ENCODE data around the gene APOBEC3C.

DNA sequence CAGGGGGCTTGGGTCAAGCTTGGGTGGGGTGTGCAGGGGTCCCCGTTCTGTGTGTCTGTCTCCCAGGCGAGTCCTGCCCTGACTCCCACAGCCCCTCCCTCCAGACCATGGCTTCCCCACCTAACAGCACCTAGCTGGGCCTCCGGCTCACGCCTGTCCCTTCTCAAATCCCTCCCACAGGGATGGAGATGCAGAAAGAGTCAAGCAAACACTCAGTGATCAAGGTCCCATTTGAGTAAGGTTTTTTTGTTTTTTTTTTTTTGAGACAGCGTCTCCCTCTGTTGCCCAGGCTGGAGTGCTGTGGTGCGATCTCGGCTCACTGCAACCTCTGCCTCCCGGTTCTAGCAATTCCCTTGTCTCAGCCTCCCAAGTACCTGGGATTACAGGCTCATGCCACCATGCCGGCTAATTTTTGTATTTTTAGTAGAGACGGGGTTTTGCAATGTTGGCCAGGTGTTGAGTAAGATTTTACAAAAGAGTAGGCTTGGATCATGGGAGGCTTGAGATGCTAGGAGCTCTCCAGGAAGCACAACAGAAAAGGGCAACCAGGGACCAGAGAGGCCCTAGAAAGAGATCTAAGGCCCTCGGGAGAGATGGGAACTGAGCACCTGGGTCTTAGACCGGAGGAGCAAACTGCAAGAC lies 12.6 kb downstream of the APOBEC3C start:
- TF ChIP-seq, protein P1, sequence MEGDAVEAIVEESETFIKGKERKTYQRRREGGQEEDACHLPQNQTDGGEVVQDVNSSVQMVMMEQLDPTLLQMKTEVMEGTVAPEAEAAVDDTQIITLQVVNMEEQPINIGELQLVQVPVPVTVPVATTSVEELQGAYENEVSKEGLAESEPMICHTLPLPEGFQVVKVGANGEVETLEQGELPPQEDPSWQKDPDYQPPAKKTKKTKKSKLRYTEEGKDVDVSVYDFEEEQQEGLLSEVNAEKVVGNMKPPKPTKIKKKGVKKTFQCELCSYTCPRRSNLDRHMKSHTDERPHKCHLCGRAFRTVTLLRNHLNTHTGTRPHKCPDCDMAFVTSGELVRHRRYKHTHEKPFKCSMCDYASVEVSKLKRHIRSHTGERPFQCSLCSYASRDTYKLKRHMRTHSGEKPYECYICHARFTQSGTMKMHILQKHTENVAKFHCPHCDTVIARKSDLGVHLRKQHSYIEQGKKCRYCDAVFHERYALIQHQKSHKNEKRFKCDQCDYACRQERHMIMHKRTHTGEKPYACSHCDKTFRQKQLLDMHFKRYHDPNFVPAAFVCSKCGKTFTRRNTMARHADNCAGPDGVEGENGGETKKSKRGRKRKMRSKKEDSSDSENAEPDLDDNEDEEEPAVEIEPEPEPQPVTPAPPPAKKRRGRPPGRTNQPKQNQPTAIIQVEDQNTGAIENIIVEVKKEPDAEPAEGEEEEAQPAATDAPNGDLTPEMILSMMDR (IDR thresholded peaks at IDR 0.05), result no peak
- no peak for TF ChIP-seq POLR2A (IDR thresholded peaks at IDR 0.05)

All from heart left ventricle (tissue), 13 donors.